ENCODE data around the gene TCOF1.
A peak's percentile ranks its signal among the peaks of the same experiment; 100 is the strongest.

The TCOF1 gene

GRCh38 chr5:150349681-150350275, 7.7 kb upstream of the TCOF1 start:
- DNase-seq (ENCODE audit: low spot score) = no peak

- DNase-seq (ENCODE audit: low spot score) = peak; percentile 33
Observed at GRCh38 chr5:150350524-150351344, 6.8 kb upstream of the TCOF1 start.

GRCh38 chr5:150352244-150353031, 5.1 kb upstream of the TCOF1 start:
- DNase-seq (ENCODE audit: low spot score) = no peak

- DNase-seq (ENCODE audit: low spot score) = no peak
Observed at GRCh38 chr5:150353032-150353675, 4.3 kb upstream of the TCOF1 start.

GRCh38 chr5:150355791-150356190, 1.7 kb upstream of the TCOF1 start:
- no peak for DNase-seq (ENCODE audit: low spot score)

- no peak for DNase-seq (ENCODE audit: low spot score)
Observed at GRCh38 chr5:150356575-150357294, 762 bp upstream of the TCOF1 start.

GRCh38 chr5:150358261-150359095, 981 bp downstream of the TCOF1 start:
- no peak for DNase-seq (ENCODE audit: low spot score)

- no peak for DNase-seq (ENCODE audit: low spot score)
Observed at GRCh38 chr5:150361301-150361700, 3.8 kb downstream of the TCOF1 start.

GRCh38 chr5:150363185-150363584, 5.7 kb downstream of the TCOF1 start:
- DNase-seq (ENCODE audit: low spot score) = no peak

GRCh38 chr5:150364004-150364403, 6.5 kb downstream of the TCOF1 start:
- no peak for DNase-seq (ENCODE audit: low spot score)

GRCh38 chr5:150368526-150368925, 11.0 kb downstream of the TCOF1 start:
- DNase-seq (ENCODE audit: low spot score) = no peak

- DNase-seq (ENCODE audit: low spot score) = no peak
Observed at GRCh38 chr5:150372639-150373038, 15.1 kb downstream of the TCOF1 start.

GRCh38 chr5:150374651-150375050, 17.2 kb downstream of the TCOF1 start:
- no peak for DNase-seq (ENCODE audit: low spot score)

- DNase-seq (ENCODE audit: low spot score) = peak; percentile 32
Observed at GRCh38 chr5:150376799-150377771, 19.6 kb downstream of the TCOF1 start.

GRCh38 chr5:150377964-150378694, 20.6 kb downstream of the TCOF1 start:
- no peak for DNase-seq (ENCODE audit: low spot score)

- no peak for DNase-seq (ENCODE audit: low spot score)
Observed at GRCh38 chr5:150384701-150385100, 27.2 kb downstream of the TCOF1 start.

- DNase-seq (ENCODE audit: low spot score) = no peak
Observed at GRCh38 chr5:150386024-150386855, 28.7 kb downstream of the TCOF1 start.

Data from CD4-positive, alpha-beta T cell treated with Interleukin-15 for 4 hours (primary cell).